Hepatocyte (in vitro differentiated cells): ENCODE results near the gene SUMF1. TPM values are rescaled to one million over a fixed set of nuclear protein-coding genes. Genes with fewer than 3 reads are reported as not detected.
A peak's percentile ranks its signal among the peaks of the same experiment; 100 is the strongest.

Experiments
- DNase-seq: peaks from one replicate; pipeline ENCODE4 v3.0.0-alpha.2; 2016; ENCODE audit warnings: low spot score
- H2AFZ ChIP-seq: fragments of 200-600 bp; sonication (generic); 2 replicates; pipeline ENCODE4 v1.6.0; 2016; ENCODE audit warnings: antibody characterized with exemption, mild to moderate bottlenecking
- H3K27ac ChIP-seq: fragments of 200-600 bp; sonication (generic); 2 replicates; pipeline ENCODE4 v1.5.1; 2016; ENCODE audit warnings: mild to moderate bottlenecking
- H3K27me3 ChIP-seq: fragments of 200-600 bp; sonication (generic); 2 replicates; pipeline ENCODE4 v1.6.1; 2016
- H3K36me3 ChIP-seq: fragments of 200-600 bp; sonication (generic); replicated peaks from 2 replicates; pipeline ENCODE4 v1.5.1; 2016; ENCODE audit warnings: low read depth; ENCODE audit not compliant: insufficient read depth
- H3K4me1 ChIP-seq: fragments of 200-600 bp; sonication (generic); 2 replicates; pipeline ENCODE4 v1.5.1; 2016; ENCODE audit warnings: mild to moderate bottlenecking, moderate library complexity; ENCODE audit not compliant: insufficient read depth
- H3K4me2 ChIP-seq: fragments of 200-600 bp; sonication (generic); 2 replicates; pipeline ENCODE4 v1.6.0; 2016
- H3K4me3 ChIP-seq: fragments of 200-600 bp; sonication (generic); 2 replicates; pipeline ENCODE4 v1.5.1; 2016; ENCODE audit warnings: mild to moderate bottlenecking
- H3K79me2 ChIP-seq: fragments of 200-600 bp; sonication (generic); 2 replicates; pipeline ENCODE4 v1.6.0; 2017; ENCODE audit warnings: mild to moderate bottlenecking
- H3K9me2 ChIP-seq: fragments of 200-600 bp; sonication (generic); replicated peaks from 2 replicates; pipeline ENCODE4 v1.6.0; 2017; ENCODE audit warnings: mild to moderate bottlenecking; ENCODE audit not compliant: insufficient read depth
- H3K9me3 ChIP-seq: fragments of 200-600 bp; sonication (generic); 2 replicates; pipeline ENCODE4 v1.5.1; 2016; ENCODE audit warnings: low read depth, mild to moderate bottlenecking
- H4K20me1 ChIP-seq: fragments of 200-600 bp; sonication (generic); 2 replicates; pipeline ENCODE4 v1.6.0; 2016; ENCODE audit warnings: mild to moderate bottlenecking; ENCODE audit not compliant: insufficient read depth, poor library complexity, severe bottlenecking
- CTCF ChIP-seq: fragments of 200-600 bp; sonication (generic); IDR thresholded peaks from 2 replicates; pipeline ENCODE4 v1.5.1; 2016; ENCODE audit warnings: antibody characterized with exemption, mild to moderate bottlenecking; ENCODE audit not compliant: poor library complexity
- EZH2 ChIP-seq: fragments of 200-600 bp; sonication (generic); IDR thresholded peaks from 2 replicates; pipeline ENCODE4 v1.6.1; 2016; ENCODE audit warnings: antibody characterized with exemption, mild to moderate bottlenecking, borderline replicate concordance
- EZH2phosphoT487 ChIP-seq: fragments of 200-600 bp; sonication (generic); IDR thresholded peaks from one replicate; pipeline ENCODE4 v1.6.1; 2018; ENCODE audit warnings: antibody characterized with exemption, mild to moderate bottlenecking, low read depth, moderate library complexity; ENCODE audit not compliant: unreplicated experiment, severe bottlenecking
- WGBS: methylation state at CpG from one replicate; pipeline ENCODE4 v1.1.6; 2016; ENCODE audit warnings: low lambda C conversion rate; ENCODE audit errors: missing lambda C conversion rate; 5-methylcytosine and 5-hydroxymethylcytosine counted together
- polyA plus RNA-seq: library from polyadenylated mRNA; unstranded; fragments of >200 nt; fragmentation: Nextera tagmentation; extraction: Ambion mirVana; gene quantifications from 2 replicates; pipeline ENCODE4 v1.2.1, GENCODE V29; 2016
- total RNA-seq: library from RNA; depleted of rRNA; stranded (reverse); fragments of >200 nt; gene quantifications from 2 replicates; pipeline ENCODE4 v1.2.3, GENCODE V29; 2014

The SUMF1 gene
- total and polyA plus RNA-seq, 2 experiments from 2014 or later = 55.5 to 59.0 TPM

- DNase-seq = no peak
- no peaks in the 10 kb centered on the region for H3K9me3 ChIP-seq
- H4K20me1 ChIP-seq = no peaks in the 10 kb centered on the region
- H3K9me2 ChIP-seq = no peaks in the 10 kb centered on the region
- peak overlapping the region; percentile 82 for H2AFZ ChIP-seq
- 43% methylated on average over 5 of the region's 5 CpGs for WGBS
- H3K4me2 ChIP-seq = peak overlapping the region; percentile 87
- no peaks in the 10 kb centered on the region for H3K36me3 ChIP-seq
- H3K79me2 ChIP-seq = peaks cover 16% of the 10 kb centered on the region
- TF ChIP-seq CTCF (no peak), EZH2phosphoT487 (no peak), EZH2 (no peak)
- no peaks in the 10 kb centered on the region for H3K27me3 ChIP-seq
- peaks cover 7% of the 10 kb centered on the region for H3K4me1 ChIP-seq
- peak overlapping the region; percentile 60 for H3K4me3 ChIP-seq
- H3K27ac ChIP-seq = no peak overlapping the region
These were observed 24.8 kb upstream of the SUMF1 start for GRCh38 chr3:4491855-4492207.

- TF ChIP-seq EZH2phosphoT487 (no peak), EZH2 (no peak), CTCF (no peak)
- no peaks in the 10 kb centered on the region for H3K9me3 ChIP-seq
- no peaks in the 10 kb centered on the region for H3K9me2 ChIP-seq
- H3K4me1 ChIP-seq = no peaks in the 10 kb centered on the region
- H2AFZ ChIP-seq = no peak overlapping the region
- no peak overlapping the region for H3K4me3 ChIP-seq
- no peaks in the 10 kb centered on the region for H4K20me1 ChIP-seq
- H3K4me2 ChIP-seq = no peak overlapping the region
- no peak overlapping the region for H3K27ac ChIP-seq
- WGBS = 94% methylated on average over 3 of the region's 3 CpGs
- H3K79me2 ChIP-seq = no peaks in the 10 kb centered on the region
- H3K27me3 ChIP-seq = peaks cover 6% of the 10 kb centered on the region
- no peaks in the 10 kb centered on the region for H3K36me3 ChIP-seq
- DNase-seq = no peak
These were observed 11.2 kb upstream of the SUMF1 start for GRCh38 chr3:4478261-4478660.

GRCh38 chr3:4476496-4476895 is 9.4 kb upstream of the SUMF1 start:
- Histone ChIP-seq H3K79me2 (no peaks in the 10 kb centered on the region), H3K36me3 (no peaks in the 10 kb centered on the region), H3K9me3 (no peaks in the 10 kb centered on the region), H3K4me3 (no peak overlapping the region), H3K27ac (no peak overlapping the region), H4K20me1 (no peaks in the 10 kb centered on the region), H3K27me3 (peaks cover 6% of the 10 kb centered on the region), H3K9me2 (no peaks in the 10 kb centered on the region), H3K4me1 (no peaks in the 10 kb centered on the region), H3K4me2 (no peak overlapping the region), H2AFZ (no peak overlapping the region)
- TF ChIP-seq EZH2phosphoT487 (no peak), EZH2 (no peak), CTCF (no peak)
- DNase-seq = no peak
- WGBS = 57% methylated on average over 1 of the region's 1 CpG

GRCh38 chr3:4475804-4476203 is 8.7 kb upstream of the SUMF1 start:
- H3K79me2 ChIP-seq = no peaks in the 10 kb centered on the region
- DNase-seq = no peak
- no peaks in the 10 kb centered on the region for H3K4me1 ChIP-seq
- H4K20me1 ChIP-seq = no peaks in the 10 kb centered on the region
- TF ChIP-seq EZH2phosphoT487 = no peak
- TF ChIP-seq CTCF = no peak
- TF ChIP-seq EZH2 = no peak
- no peak overlapping the region for H3K4me2 ChIP-seq
- no peaks in the 10 kb centered on the region for H3K9me3 ChIP-seq
- H3K9me2 ChIP-seq = no peaks in the 10 kb centered on the region
- H3K27me3 ChIP-seq = peaks cover 6% of the 10 kb centered on the region
- H2AFZ ChIP-seq = no peak overlapping the region
- H3K27ac ChIP-seq = no peak overlapping the region
- H3K4me3 ChIP-seq = no peak overlapping the region
- H3K36me3 ChIP-seq = no peaks in the 10 kb centered on the region
